Measurements from ENCODE around the gene ENTREP1.
"Not testable (repeated sequence)": the region's sequence is repeated elsewhere in the genome, so short reads cannot be mapped to it uniquely, and the experiment has no call there.

DNA sequence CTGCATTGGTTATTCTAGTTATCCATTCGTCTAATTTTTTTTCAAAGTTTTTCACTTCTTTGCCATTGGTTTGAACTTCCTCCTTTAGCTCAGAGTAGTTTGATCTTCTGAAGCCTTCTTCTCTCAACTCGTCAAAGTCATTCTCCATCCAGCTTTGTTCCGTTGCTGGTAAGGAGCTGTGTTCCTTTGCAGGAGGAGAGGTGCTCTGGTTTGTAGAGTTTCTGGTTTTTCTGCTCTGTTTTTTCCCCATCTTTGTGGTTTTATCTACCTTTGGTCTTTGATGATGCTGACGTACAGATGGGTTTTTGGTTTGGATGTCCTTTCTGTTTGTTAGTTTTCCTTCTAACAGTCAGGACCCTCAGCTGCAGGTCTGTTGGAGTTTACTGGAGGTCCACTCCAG lies 114.6 kb downstream of the ENTREP1 start:
- TF ChIP-seq, protein P1, sequence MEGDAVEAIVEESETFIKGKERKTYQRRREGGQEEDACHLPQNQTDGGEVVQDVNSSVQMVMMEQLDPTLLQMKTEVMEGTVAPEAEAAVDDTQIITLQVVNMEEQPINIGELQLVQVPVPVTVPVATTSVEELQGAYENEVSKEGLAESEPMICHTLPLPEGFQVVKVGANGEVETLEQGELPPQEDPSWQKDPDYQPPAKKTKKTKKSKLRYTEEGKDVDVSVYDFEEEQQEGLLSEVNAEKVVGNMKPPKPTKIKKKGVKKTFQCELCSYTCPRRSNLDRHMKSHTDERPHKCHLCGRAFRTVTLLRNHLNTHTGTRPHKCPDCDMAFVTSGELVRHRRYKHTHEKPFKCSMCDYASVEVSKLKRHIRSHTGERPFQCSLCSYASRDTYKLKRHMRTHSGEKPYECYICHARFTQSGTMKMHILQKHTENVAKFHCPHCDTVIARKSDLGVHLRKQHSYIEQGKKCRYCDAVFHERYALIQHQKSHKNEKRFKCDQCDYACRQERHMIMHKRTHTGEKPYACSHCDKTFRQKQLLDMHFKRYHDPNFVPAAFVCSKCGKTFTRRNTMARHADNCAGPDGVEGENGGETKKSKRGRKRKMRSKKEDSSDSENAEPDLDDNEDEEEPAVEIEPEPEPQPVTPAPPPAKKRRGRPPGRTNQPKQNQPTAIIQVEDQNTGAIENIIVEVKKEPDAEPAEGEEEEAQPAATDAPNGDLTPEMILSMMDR (IDR thresholded peaks at IDR 0.05; ENCODE audit: low read depth, low read length), result not testable (repeated sequence)
- TF ChIP-seq POLR2A (IDR thresholded peaks at IDR 0.05; ENCODE audit: extremely low read depth, insufficient read length), result not testable (repeated sequence)
